ENCODE data around the gene HS3ST2.
"Not testable (repeated sequence)": the region's sequence is repeated elsewhere in the genome, so short reads cannot be mapped to it uniquely, and the experiment has no call there.

The HS3ST2 gene

GRCh38 chr16:22933173-22933572, 119.2 kb downstream of the HS3ST2 start:
- DNase-seq (ENCODE audit: low spot score) = no peak

- no peak for DNase-seq (ENCODE audit: low spot score)
Measured at GRCh38 chr16:22934786-22935185, 120.8 kb downstream of the HS3ST2 start.

DNA sequence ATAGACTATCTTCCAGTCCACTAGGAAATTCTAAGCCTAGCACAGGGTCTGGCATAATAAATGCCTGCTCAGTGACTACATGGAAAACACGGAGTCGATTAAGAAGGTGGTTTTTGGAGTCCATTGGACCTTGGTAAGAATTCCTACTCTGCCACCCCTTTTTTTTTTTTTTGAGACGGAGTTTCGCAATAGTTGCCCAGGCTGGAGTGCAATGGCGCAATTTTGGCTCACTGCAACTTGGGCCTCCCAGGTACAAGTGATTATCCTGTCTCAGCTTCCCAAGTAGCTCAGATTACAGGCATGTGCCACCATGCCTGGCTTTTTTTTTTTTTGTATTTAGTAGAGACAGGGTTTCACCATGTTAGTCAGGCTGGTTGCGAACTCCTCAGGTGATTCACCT, 123.2 kb downstream of the HS3ST2 start:
- no peak for DNase-seq (ENCODE audit: low spot score)

DNA sequence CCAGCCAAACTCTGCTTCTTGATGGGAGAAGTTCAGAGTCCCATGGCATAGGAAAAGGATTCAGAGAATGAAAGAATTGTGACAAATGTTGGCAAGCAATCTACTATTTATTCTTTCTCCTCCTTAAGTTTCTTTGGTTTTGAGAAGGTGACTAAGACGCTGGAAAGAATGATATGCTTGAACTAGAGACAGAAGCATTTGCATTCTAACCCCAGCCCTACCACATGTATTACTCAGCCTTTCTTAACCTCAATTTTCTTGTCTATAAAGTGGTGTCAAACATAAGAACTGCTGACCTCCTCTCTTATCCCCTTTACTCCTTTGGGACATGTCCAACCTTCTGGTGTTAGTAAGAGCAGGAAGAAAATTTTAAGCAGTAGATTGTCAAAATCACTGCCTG, 124.7 kb downstream of the HS3ST2 start:
- DNase-seq (ENCODE audit: low spot score) = no peak

DNA sequence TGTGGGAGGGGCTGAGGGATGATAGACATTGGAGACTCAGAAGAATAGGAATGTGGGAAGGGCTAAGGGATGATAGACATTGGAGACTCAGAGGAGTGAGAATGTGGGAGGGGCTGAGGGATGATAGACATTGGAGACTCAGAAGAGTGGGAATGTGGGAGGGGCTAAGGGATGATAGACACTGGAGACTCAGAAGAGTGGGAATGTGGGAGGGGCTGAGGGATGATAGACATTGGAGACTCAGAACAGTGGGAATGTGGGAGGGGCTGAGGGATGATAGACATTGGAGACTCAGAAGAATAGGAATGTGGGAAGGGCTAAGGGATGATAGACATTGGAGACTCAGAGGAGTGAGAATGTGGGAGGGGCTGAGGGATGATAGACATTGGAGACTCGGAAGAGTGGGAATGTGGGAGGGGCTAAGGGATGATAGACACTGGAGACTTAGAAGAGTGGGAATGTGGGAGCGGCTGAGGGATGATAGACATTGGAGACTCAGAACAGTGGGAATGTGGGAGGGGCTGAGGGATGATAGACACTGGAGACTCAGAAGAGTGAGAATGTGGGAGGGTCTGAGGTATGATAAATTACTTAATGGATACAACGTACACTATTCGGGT, 125.9 kb downstream of the HS3ST2 start:
- DNase-seq (ENCODE audit: low spot score) = not testable (repeated sequence)

- no peak for DNase-seq (ENCODE audit: low spot score)
Measured at GRCh38 chr16:22941970-22942501, 128.1 kb downstream of the HS3ST2 start.

DNA sequence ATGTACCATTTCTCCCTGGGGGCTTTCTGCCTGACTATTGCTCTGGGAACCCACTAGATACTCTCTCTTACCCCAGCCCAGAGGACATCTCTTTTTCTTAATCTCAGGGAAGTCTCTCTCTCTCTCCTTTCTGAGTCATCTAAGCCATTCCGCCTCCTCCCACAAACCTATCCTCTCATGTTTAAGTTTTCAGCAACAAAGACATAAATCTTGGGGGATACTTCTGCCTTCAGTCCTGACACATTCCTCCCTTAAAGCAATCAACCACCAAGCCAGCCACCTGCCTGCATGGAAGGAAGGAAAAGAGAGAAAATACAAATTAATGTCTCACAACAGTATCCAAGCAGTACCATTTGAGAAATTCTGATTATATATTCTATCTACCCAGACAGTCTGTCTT, 128.8 kb downstream of the HS3ST2 start:
- DNase-seq (ENCODE audit: low spot score) = no peak

- DNase-seq (ENCODE audit: low spot score) = no peak
Measured at GRCh38 chr16:22945361-22945760, 131.4 kb downstream of the HS3ST2 start.

- DNase-seq (ENCODE audit: low spot score) = no peak
Measured at GRCh38 chr16:22946433-22946832, 132.5 kb downstream of the HS3ST2 start.

- peak; percentile 24 for DNase-seq (ENCODE audit: low spot score)
Measured at GRCh38 chr16:22948058-22948602, 134.2 kb downstream of the HS3ST2 start.

- DNase-seq (ENCODE audit: low spot score) = peak; percentile 71
Measured at GRCh38 chr16:22948603-22949368, 134.8 kb downstream of the HS3ST2 start.

DNA sequence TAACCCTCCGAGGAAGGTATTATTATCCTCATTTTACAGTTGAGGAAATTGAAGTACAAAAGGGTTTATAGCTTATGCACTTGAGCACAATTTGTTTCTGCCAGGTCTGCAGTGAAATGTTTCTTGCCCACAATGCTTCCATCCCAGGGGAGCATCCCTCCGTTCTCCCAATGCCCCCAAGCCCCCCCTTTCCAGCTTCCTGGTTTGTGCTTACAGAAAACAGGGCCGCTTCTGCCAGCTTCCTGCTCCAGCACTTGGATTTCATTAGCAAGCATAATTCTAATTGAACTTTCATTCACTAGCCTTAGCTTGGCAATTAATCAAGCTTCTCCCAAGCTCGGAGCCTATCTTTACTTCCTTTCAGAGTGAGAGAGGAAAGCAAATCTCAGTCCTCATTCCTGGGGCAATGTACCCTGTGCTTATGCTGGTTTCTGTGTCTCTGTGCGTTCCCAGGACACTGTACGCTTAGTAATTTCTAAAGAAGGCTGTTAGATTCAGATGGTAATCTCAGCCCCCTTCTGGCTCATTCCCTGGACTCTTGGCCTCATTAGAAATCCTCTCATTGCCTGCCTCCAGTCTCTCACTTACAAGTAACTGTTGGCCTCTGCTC, 141.6 kb downstream of the HS3ST2 start:
- no peak for DNase-seq (ENCODE audit: low spot score)

DNA sequence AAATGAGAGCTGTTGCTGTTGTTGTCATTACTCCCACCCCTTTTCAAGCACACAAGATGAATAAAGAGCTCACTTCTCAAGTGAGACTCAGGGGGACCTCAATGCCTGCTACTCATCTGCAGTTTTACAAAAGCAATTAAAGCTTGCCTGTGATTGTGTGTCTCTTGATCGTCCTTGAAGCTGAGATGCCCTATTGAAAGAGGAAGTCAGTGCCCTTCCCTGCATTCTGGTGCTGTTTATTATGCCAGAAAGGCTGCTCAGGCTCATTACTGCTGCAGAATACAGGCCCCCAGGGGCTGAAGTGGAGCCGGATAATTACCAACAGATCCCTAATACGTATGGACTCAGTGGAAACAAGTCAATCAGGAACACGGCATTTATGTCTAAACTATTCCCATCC, 147.2 kb downstream of the HS3ST2 start:
- DNase-seq (ENCODE audit: low spot score) = no peak

DNA sequence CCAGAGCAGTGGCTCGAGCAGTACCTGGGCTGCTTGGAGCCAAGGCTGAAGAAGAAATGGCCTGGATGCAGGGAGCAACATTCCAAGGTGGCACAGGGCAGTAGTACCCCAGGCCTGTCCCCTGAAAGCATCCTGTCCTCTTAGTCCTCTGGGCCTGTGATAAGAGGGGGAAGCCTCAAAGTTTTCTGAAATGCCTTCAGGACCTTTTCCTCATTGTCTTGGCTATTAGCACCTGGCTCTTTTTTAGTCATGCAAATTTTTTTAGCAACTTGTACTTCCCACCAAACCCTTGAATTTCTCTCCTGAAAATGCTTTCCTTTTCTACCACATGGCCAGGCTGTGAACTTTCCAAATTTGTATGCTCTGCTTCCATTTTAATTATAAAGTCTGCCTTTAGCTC, 148.9 kb downstream of the HS3ST2 start:
- no peak for DNase-seq (ENCODE audit: low spot score)

Measured in AG20443 (cell line).